Osteocyte (in vitro differentiated cells): ENCODE measurements around the gene ALG9. TPM values are rescaled to one million over a fixed set of nuclear protein-coding genes. Genes with fewer than 3 reads are reported as not detected.

Source experiments
- DNase-seq: peaks from one replicate; pipeline ENCODE4 v3.0.0; 2021; ENCODE audit warnings: mixed read lengths; ENCODE audit not compliant: unreplicated experiment; ENCODE audit errors: extremely low spot score
- H3K27ac Mint-ChIP-seq: one replicate; pipeline ENCODE4 v1.8.0; 2021; ENCODE audit warnings: mild to moderate bottlenecking, mixed read lengths; ENCODE audit not compliant: unreplicated experiment
- H3K27me3 Mint-ChIP-seq: one replicate; pipeline ENCODE4 v1.8.0; 2021; ENCODE audit warnings: mixed read lengths; ENCODE audit not compliant: unreplicated experiment
- H3K36me3 Mint-ChIP-seq: one replicate; pipeline ENCODE4 v1.8.0; 2021; ENCODE audit warnings: mixed read lengths; ENCODE audit not compliant: unreplicated experiment
- H3K4me1 Mint-ChIP-seq: one replicate; pipeline ENCODE4 v1.8.0; 2021; ENCODE audit warnings: mixed read lengths; ENCODE audit not compliant: unreplicated experiment
- H3K4me3 Mint-ChIP-seq: one replicate; pipeline ENCODE4 v1.8.0; 2021; ENCODE audit warnings: mild to moderate bottlenecking, moderate library complexity, mixed read lengths; ENCODE audit not compliant: unreplicated experiment
- H3K9me3 Mint-ChIP-seq: one replicate; pipeline ENCODE4 v1.8.0; 2021; ENCODE audit warnings: mixed read lengths; ENCODE audit not compliant: unreplicated experiment
- total RNA-seq: library from RNA; stranded (reverse); gene quantifications from 2 replicates; pipeline ENCODE4 v1.2.1, GENCODE V29; 2021
- TF ChIP-seq, protein P1 (sequence below): fragments of 200-600 bp; sonication (generic); IDR thresholded peaks from 2 replicates; pipeline ENCODE4 v1.5.0; 2021; ENCODE audit warnings: antibody characterized with exemption, mild to moderate bottlenecking, moderate library complexity

The ALG9 gene
- total RNA-seq, 1 donor from 2014 or later, result 41.7 TPM

DNA sequence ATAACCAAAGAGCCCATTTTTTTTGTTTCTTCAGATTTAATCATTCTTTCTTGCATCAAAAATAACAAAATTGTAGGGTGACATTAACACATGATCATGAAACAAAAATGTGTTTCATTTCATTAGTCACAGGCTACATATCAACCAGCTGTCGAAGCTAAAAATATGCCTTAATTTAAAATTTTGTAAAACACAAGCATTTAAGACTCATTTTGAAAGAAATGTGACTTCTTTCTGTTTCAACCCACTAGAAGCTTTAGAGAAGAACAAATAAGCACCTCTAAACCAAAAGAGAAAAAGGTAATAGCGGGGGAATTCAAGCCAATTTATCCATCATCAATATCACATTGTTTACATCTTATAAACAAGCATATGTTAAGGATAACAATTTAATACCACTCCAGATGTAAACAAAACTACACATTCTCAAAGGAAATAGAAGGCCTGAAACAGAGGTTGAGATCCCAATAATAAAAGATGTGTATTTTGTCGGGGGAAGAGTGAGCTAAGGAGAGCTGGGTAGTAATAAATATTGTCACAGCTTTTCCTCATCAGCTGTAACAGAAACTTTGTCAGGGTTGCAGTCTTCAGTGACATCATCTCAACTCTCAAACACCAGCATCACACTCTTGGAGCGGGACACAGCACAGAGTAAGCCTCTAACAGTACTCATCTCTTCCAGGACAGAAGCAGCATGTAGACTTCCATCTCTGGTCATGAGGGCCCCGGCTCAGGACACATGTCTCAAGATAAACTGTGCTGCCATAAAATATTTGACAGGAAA lies 42.0 kb downstream of the ALG9 start:
- Mint-ChIP-seq H3K36me3 (peaks cover 28% of the 10 kb centered on the region), H3K27me3 (no peaks in the 10 kb centered on the region), H3K4me3 (no peak overlapping the region), H3K9me3 (no peaks in the 10 kb centered on the region), H3K27ac (peak overlapping the region; percentile 13), H3K4me1 (peaks cover 19% of the 10 kb centered on the region)
- TF ChIP-seq, protein P1, sequence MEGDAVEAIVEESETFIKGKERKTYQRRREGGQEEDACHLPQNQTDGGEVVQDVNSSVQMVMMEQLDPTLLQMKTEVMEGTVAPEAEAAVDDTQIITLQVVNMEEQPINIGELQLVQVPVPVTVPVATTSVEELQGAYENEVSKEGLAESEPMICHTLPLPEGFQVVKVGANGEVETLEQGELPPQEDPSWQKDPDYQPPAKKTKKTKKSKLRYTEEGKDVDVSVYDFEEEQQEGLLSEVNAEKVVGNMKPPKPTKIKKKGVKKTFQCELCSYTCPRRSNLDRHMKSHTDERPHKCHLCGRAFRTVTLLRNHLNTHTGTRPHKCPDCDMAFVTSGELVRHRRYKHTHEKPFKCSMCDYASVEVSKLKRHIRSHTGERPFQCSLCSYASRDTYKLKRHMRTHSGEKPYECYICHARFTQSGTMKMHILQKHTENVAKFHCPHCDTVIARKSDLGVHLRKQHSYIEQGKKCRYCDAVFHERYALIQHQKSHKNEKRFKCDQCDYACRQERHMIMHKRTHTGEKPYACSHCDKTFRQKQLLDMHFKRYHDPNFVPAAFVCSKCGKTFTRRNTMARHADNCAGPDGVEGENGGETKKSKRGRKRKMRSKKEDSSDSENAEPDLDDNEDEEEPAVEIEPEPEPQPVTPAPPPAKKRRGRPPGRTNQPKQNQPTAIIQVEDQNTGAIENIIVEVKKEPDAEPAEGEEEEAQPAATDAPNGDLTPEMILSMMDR, result no peak
- no peak for DNase-seq

DNA sequence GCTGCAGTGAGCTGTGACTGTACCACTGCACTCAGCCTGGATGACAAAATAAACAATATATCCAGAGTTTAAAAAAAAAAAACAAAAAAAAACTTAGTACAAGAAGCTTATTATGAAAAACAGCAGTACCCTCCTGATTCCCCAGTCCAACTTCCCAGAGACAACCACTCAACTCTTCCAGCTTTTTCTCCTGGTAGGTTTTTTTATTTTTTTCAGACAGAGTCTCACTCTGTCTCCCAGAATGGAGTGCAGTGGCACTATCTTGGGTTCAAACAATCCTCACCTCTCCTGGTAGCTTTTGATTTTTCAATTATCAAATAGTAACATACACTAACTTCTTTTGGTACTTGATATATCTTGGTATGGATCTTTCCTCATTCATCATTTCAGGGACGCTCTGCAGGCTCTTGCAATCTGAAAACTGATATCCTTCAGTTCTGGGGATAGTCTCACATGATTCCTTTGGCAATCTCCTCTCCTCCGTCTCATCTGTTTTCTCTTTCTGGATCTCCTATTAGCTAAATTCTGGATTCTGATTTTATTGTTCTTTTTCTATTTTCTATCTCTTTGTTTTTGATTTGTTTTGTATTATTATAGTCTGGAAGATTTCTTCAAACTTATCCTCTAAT lies 44.9 kb downstream of the ALG9 start:
- Mint-ChIP-seq H3K27ac (no peak overlapping the region), H3K4me3 (no peak overlapping the region), H3K27me3 (no peaks in the 10 kb centered on the region), H3K4me1 (peaks cover 12% of the 10 kb centered on the region), H3K9me3 (no peaks in the 10 kb centered on the region), H3K36me3 (peaks cover 21% of the 10 kb centered on the region)
- TF ChIP-seq, protein P1, result no peak
- no peak for DNase-seq

DNA sequence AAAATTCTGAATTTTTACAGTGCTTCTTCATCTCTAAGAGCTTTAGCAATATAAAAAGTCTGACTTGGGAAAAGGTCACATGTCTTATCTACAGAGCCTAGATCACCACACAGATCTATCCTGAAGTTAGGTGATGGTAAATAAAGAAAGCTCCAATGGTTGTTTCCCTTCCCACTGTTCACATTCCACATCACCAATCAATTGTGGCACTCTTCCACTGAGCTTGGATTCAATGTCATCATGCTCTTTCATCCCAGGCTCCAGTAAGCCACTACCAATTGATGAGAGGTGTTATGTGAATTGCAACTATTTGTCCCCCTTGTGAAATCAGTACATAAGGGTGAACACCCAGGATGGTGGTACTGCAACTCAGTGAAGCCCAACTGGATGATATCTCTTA lies 47.8 kb downstream of the ALG9 start:
- H3K9me3 Mint-ChIP-seq, result no peaks in the 10 kb centered on the region
- H3K36me3 Mint-ChIP-seq, result peaks cover 10% of the 10 kb centered on the region
- H3K4me3 Mint-ChIP-seq, result no peak overlapping the region
- H3K27me3 Mint-ChIP-seq, result no peaks in the 10 kb centered on the region
- DNase-seq, result no peak
- peaks cover 25% of the 10 kb centered on the region for H3K4me1 Mint-ChIP-seq
- TF ChIP-seq, protein P1, result no peak
- no peak overlapping the region for H3K27ac Mint-ChIP-seq

- H3K36me3 Mint-ChIP-seq, result peaks cover 8% of the 10 kb centered on the region
- TF ChIP-seq, protein P1, result no peak
- no peak overlapping the region for H3K27ac Mint-ChIP-seq
- no peaks in the 10 kb centered on the region for H3K27me3 Mint-ChIP-seq
- H3K4me3 Mint-ChIP-seq, result no peak overlapping the region
- no peaks in the 10 kb centered on the region for H3K9me3 Mint-ChIP-seq
- peaks cover 27% of the 10 kb centered on the region for H3K4me1 Mint-ChIP-seq
- DNase-seq, result no peak
These were observed 48.2 kb downstream of the ALG9 start for GRCh38 chr11:111823131-111823530.

DNA sequence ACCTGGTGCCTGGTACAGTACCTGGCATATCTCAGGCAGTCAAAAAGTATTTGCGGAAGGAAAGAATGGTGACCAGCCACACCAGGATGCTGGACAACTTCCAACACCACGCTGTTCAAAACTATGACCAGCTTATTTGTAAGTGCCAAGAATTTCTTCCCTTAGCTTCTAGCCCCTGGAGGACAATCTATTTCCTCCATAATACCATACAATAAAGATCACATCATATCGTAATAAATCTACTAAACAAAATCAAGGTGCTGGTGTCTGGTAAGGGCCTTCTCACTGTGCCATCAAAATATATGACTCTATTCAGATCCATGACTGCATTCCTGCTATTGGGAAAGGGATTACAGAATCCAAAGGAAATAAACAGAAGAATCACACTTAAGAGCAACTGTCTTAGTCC lies 51.5 kb downstream of the ALG9 start:
- no peak for DNase-seq
- Mint-ChIP-seq H3K4me3 (no peak overlapping the region), H3K27me3 (no peaks in the 10 kb centered on the region), H3K27ac (peak overlapping the region; percentile 73), H3K4me1 (peaks cover 38% of the 10 kb centered on the region), H3K36me3 (peaks cover 12% of the 10 kb centered on the region), H3K9me3 (no peaks in the 10 kb centered on the region)
- TF ChIP-seq, protein P1, result no peak
